ENCODE results near the gene UCHL5. TPM values are rescaled to one million over a fixed set of nuclear protein-coding genes. Genes with fewer than 3 reads are reported as not detected.

Gene UCHL5
- total and polyA plus RNA-seq, 2 experiments from 2014 or later = 42.5 to 67.1 TPM

DNA sequence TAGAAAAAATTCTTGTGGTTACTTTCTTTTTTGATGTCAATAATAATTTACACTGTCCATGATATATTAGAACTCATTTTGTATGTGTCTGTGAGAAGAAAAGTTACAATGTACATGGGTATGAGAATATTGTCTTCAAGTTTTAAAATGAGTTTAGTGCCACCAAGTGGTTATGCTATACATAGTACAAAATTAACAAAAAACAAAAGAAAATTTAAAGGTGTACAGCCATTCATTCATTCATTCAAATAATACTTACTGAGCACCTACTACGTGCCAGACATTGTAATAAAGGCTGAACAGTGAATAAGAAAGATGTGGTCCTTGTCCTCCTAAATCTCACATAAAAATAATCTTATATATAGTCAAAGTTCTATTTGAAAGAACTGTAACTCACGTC is 27.7 kb downstream of the UCHL5 start:
- H3K27ac Mint-ChIP-seq = no peak overlapping the region

DNA sequence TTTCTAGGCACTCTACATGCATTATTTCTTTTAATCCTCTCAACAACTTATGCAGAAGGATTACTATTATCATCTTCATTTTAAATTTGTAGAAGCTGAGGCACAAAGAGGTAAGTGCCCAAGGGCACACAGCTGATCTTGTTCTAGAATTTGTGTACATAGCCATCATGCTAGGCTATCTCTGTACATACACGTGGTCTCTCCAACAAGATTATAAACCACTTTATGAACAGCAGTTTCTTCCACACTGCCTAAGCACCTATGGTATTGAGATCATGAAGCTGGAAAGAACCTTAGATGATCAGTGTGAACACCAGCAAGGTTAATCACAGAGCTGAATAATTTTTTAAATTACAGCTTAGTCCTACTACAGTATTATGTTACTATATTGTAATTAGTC is 28.9 kb downstream of the UCHL5 start:
- no peaks in the 10 kb centered on the region for H3K4me1 Mint-ChIP-seq
- H3K9me3 Mint-ChIP-seq = no peaks in the 10 kb centered on the region; the same call in 2 of the 3 replicates
- DNase-seq (ENCODE audit: low spot score) (no peak), ATAC-seq (no peak)
- peaks cover 12% of the 10 kb centered on the region; the same call in 2 of the 3 replicates for H3K36me3 Mint-ChIP-seq (ENCODE audit: low read depth)
- Histone ChIP-seq H3K27me3 (ENCODE audit: insufficient read depth) (no peaks in the 10 kb centered on the region), H3K4me3 (no peak overlapping the region), H3K27ac (ENCODE audit: low read depth) (no peak overlapping the region), H3K9me2 (ENCODE audit: insufficient read depth) (no peaks in the 10 kb centered on the region), H3K79me2 (replicated peaks; ENCODE audit: insufficient read depth) (peaks cover 26% of the 10 kb centered on the region), H3K4me1 (ENCODE audit: insufficient read depth) (no peaks in the 10 kb centered on the region), H3K36me3 (ENCODE audit: insufficient read depth) (no peaks in the 10 kb centered on the region), H4K20me1 (replicated peaks; ENCODE audit: insufficient read depth) (no peaks in the 10 kb centered on the region; the same call in 1 of the 2 replicates), H2AFZ (no peak overlapping the region), H3K4me2 (no peak overlapping the region), H3F3A (replicated peaks; ENCODE audit: low read depth) (no peaks in the 10 kb centered on the region)
- no peak overlapping the region; the same call in 1 of the 2 replicates for H3K27ac Mint-ChIP-seq
- no peak overlapping the region for H3K4me3 Mint-ChIP-seq
- no peaks in the 10 kb centered on the region for H3K27me3 Mint-ChIP-seq (ENCODE audit: insufficient read depth, low read depth, poor library complexity)
- TF ChIP-seq, protein P1, sequence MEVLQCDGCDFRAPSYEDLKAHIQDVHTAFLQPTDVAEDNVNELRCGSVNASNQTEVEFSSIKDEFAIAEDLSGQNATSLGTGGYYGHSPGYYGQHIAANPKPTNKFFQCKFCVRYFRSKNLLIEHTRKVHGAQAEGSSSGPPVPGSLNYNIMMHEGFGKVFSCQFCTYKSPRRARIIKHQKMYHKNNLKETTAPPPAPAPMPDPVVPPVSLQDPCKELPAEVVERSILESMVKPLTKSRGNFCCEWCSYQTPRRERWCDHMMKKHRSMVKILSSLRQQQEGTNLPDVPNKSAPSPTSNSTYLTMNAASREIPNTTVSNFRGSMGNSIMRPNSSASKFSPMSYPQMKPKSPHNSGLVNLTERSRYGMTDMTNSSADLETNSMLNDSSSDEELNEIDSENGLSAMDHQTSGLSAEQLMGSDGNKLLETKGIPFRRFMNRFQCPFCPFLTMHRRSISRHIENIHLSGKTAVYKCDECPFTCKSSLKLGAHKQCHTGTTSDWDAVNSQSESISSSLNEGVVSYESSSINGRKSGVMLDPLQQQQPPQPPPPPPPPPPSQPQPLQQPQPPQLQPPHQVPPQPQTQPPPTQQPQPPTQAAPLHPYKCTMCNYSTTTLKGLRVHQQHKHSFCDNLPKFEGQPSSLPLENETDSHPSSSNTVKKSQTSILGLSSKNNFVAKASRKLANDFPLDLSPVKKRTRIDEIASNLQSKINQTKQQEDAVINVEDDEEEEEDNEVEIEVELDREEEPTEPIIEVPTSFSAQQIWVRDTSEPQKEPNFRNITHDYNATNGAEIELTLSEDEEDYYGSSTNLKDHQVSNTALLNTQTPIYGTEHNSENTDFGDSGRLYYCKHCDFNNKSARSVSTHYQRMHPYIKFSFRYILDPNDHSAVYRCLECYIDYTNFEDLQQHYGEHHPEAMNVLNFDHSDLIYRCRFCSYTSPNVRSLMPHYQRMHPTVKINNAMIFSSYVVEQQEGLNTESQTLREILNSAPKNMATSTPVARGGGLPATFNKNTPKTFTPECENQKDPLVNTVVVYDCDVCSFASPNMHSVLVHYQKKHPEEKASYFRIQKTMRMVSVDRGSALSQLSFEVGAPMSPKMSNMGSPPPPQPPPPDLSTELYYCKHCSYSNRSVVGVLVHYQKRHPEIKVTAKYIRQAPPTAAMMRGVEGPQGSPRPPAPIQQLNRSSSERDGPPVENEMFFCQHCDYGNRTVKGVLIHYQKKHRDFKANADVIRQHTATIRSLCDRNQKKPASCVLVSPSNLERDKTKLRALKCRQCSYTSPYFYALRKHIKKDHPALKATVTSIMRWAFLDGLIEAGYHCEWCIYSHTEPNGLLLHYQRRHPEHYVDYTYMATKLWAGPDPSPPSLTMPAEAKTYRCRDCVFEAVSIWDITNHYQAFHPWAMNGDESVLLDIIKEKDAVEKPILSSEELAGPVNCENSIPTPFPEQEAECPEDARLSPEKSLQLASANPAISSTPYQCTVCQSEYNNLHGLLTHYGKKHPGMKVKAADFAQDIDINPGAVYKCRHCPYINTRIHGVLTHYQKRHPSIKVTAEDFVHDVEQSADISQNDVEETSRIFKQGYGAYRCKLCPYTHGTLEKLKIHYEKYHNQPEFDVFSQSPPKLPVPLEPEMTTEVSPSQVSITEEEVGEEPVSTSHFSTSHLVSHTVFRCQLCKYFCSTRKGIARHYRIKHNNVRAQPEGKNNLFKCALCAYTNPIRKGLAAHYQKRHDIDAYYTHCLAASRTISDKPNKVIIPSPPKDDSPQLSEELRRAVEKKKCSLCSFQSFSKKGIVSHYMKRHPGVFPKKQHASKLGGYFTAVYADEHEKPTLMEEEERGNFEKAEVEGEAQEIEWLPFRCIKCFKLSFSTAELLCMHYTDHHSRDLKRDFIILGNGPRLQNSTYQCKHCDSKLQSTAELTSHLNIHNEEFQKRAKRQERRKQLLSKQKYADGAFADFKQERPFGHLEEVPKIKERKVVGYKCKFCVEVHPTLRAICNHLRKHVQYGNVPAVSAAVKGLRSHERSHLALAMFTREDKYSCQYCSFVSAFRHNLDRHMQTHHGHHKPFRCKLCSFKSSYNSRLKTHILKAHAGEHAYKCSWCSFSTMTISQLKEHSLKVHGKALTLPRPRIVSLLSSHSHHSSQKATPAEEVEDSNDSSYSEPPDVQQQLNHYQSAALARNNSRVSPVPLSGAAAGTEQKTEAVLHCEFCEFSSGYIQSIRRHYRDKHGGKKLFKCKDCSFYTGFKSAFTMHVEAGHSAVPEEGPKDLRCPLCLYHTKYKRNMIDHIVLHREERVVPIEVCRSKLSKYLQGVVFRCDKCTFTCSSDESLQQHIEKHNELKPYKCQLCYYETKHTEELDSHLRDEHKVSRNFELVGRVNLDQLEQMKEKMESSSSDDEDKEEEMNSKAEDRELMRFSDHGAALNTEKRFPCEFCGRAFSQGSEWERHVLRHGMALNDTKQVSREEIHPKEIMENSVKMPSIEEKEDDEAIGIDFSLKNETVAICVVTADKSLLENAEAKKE (CRISPR knock-in tag; IDR thresholded peaks at IDR 0.05) = no peak
- TF ChIP-seq, protein P2, sequence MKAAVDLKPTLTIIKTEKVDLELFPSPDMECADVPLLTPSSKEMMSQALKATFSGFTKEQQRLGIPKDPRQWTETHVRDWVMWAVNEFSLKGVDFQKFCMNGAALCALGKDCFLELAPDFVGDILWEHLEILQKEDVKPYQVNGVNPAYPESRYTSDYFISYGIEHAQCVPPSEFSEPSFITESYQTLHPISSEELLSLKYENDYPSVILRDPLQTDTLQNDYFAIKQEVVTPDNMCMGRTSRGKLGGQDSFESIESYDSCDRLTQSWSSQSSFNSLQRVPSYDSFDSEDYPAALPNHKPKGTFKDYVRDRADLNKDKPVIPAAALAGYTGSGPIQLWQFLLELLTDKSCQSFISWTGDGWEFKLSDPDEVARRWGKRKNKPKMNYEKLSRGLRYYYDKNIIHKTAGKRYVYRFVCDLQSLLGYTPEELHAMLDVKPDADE (IDR thresholded peaks at IDR 0.05) = no peak
- no peak for TF ChIP-seq STAT1 (IDR thresholded peaks at IDR 0.05; ENCODE audit: unreplicated experiment)
- no peak for TF ChIP-seq ZNF114 (CRISPR knock-in tag; IDR thresholded peaks at IDR 0.05)
- TF ChIP-seq, protein P3, sequence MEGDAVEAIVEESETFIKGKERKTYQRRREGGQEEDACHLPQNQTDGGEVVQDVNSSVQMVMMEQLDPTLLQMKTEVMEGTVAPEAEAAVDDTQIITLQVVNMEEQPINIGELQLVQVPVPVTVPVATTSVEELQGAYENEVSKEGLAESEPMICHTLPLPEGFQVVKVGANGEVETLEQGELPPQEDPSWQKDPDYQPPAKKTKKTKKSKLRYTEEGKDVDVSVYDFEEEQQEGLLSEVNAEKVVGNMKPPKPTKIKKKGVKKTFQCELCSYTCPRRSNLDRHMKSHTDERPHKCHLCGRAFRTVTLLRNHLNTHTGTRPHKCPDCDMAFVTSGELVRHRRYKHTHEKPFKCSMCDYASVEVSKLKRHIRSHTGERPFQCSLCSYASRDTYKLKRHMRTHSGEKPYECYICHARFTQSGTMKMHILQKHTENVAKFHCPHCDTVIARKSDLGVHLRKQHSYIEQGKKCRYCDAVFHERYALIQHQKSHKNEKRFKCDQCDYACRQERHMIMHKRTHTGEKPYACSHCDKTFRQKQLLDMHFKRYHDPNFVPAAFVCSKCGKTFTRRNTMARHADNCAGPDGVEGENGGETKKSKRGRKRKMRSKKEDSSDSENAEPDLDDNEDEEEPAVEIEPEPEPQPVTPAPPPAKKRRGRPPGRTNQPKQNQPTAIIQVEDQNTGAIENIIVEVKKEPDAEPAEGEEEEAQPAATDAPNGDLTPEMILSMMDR (conservative IDR thresholded peaks at IDR 0.05; ENCODE audit: low read depth in 2 of 2) = no peak
- no peak for TF ChIP-seq JUNB (IDR thresholded peaks at IDR 0.05; ENCODE audit: unreplicated experiment)
- TF ChIP-seq EZH2phosphoT487 (IDR thresholded peaks at IDR 0.05; ENCODE audit: unreplicated experiment) = no peak

More for the DNA sequence above, 27.7 kb downstream of the UCHL5 start:
- H2AFZ ChIP-seq = no peak overlapping the region
- no peak overlapping the region for H3K4me3 ChIP-seq
- H3K4me3 Mint-ChIP-seq = no peak overlapping the region
- H3K79me2 ChIP-seq (replicated peaks; ENCODE audit: insufficient read depth) = peaks cover 37% of the 10 kb centered on the region
- no peaks in the 10 kb centered on the region for H3K27me3 ChIP-seq (ENCODE audit: insufficient read depth)
- H3F3A ChIP-seq (replicated peaks; ENCODE audit: low read depth) = no peaks in the 10 kb centered on the region
- no peak for ATAC-seq
- TF ChIP-seq, protein P3 (conservative IDR thresholded peaks at IDR 0.05; ENCODE audit: low read depth in 2 of 2) = peak in 1 of 2 experiments; percentile 35; a peak in 2 of 4 replicates
- no peak for TF ChIP-seq STAT1 (IDR thresholded peaks at IDR 0.05; ENCODE audit: unreplicated experiment)
- peaks cover 12% of the 10 kb centered on the region; the same call in 2 of the 3 replicates for H3K36me3 Mint-ChIP-seq (ENCODE audit: low read depth)
- DNase-seq (ENCODE audit: low spot score) = no peak
- no peaks in the 10 kb centered on the region for H3K36me3 ChIP-seq (ENCODE audit: insufficient read depth)
- H3K9me3 Mint-ChIP-seq = no peaks in the 10 kb centered on the region; the same call in 2 of the 3 replicates
- no peaks in the 10 kb centered on the region for H3K4me1 ChIP-seq (ENCODE audit: insufficient read depth)
- H4K20me1 ChIP-seq (replicated peaks; ENCODE audit: insufficient read depth) = no peaks in the 10 kb centered on the region; the same call in 1 of the 2 replicates
- H3K4me1 Mint-ChIP-seq = no peaks in the 10 kb centered on the region
- H3K9me2 ChIP-seq (ENCODE audit: insufficient read depth) = no peaks in the 10 kb centered on the region
- no peak overlapping the region for H3K4me2 ChIP-seq
- H3K27ac ChIP-seq (ENCODE audit: low read depth) = no peak overlapping the region
- no peaks in the 10 kb centered on the region for H3K27me3 Mint-ChIP-seq (ENCODE audit: insufficient read depth, low read depth, poor library complexity)

Measured in GM23338 (cell line).